K562 (cell line): ENCODE measurements around the gene RBPJL. TPM values are rescaled to one million over a fixed set of nuclear protein-coding genes. Genes with fewer than 3 reads are reported as not detected.

Experiments used
- ATAC-seq: fragments of 200-7000 bp; cut with Tn5 transposase; 3 replicates; pipeline ENCODE4 v1.9.1; 2020; ENCODE audit warnings: moderate library complexity
- BruUV-seq: library from RNA; stranded (reverse); fragments of 400-500 nt; replicated peaks from 2 replicates; lab custom pipeline; 2021; lab: Mats Ljungman, UMichigan
- CTCF ChIA-PET: fragments of 300-600 bp; formaldehyde crosslinking; extraction: SDS; loops from one replicate; lab custom pipeline; 2021; ENCODE audit warnings: low intra/inter-chr PET ratio; lab: Yijun Ruan, JAX
- POLR2A ChIA-PET: fragments of 300-600, 350-650 bp; sonication (Branson Sonifier 250); formaldehyde crosslinking; extraction: SDS; loops from one replicate; lab custom pipeline; 2021; ENCODE audit warnings: antibody characterized with exemption, inconsistent platforms; lab: Yijun Ruan, JAX
- DNase-seq, 4 experiments: peaks; one replicate each; pipeline versions ENCODE4 v3.0.0 to v3.0.0-alpha.2; 2011 to 2018; ENCODE audit warnings: low spot score in 3 of 4, mixed read lengths in 3 of 4; ENCODE audit errors: extremely low read depth in 1 of 4
- FAIRE-seq: peaks from 2 replicates; lab custom pipeline; 2011; peaks lifted over from hg19 to GRCh38; lab: Jason Lieb, UNC
- H2AFZ ChIP-seq: 2 replicates; pipeline ENCODE4 v1.6.0; 2011; ENCODE audit warnings: low read depth, low read length, control low read depth, inconsistent platforms
- H3K27ac ChIP-seq: fragments of 200-600 bp; 3 replicates; pipeline ENCODE4 v1.8.0; 2011; ENCODE audit warnings: low read depth, mild to moderate bottlenecking, control low read depth, inconsistent platforms, low read length, moderate library complexity, mixed read lengths; ENCODE audit errors: extremely low read depth
- H3K27me3 ChIP-seq, 2 experiments: fragments of 300-600 bp in 1 of 2; 2 replicates in 1 of 2; 3 replicates in 1 of 2; pipeline versions ENCODE4 v1.6.0 to v1.8.0; 2011; ENCODE audit warnings: inconsistent platforms in 2 of 2, low read length in 2 of 2, mild to moderate bottlenecking in 1 of 2, mixed read lengths in 1 of 2, moderate library complexity in 1 of 2; ENCODE audit not compliant: control insufficient read depth in 2 of 2, insufficient read depth in 2 of 2
- H3K36me3 ChIP-seq: fragments of 300-600 bp; 3 replicates; pipeline ENCODE4 v1.8.0; 2011; ENCODE audit warnings: mild to moderate bottlenecking, low read length, inconsistent platforms; ENCODE audit not compliant: control insufficient read depth, insufficient read depth
- H3K4me1 ChIP-seq, 2 experiments: fragments of 200-600 bp in 1 of 2; replicated peaks in 1 of 2; 2 replicates in 1 of 2; 3 replicates in 1 of 2; pipeline versions ENCODE4 v1.5.1 to v1.8.0; 2011; ENCODE audit warnings: inconsistent platforms in 2 of 2, low read length in 2 of 2, mild to moderate bottlenecking in 1 of 2, mixed read lengths in 1 of 2, moderate library complexity in 1 of 2; ENCODE audit not compliant: control insufficient read depth in 2 of 2, insufficient read depth in 2 of 2
- H3K4me2 ChIP-seq: 2 replicates; pipeline ENCODE4 v1.6.1; 2011; ENCODE audit warnings: low read length, control low read depth, inconsistent platforms, mixed read lengths; ENCODE audit not compliant: insufficient read depth
- H3K4me3 ChIP-seq: fragments of 200-600 bp; sonication (generic), shearing (Covaris generic); 2 replicates; pipeline ENCODE4 v1.5.1; 2016; ENCODE audit warnings: control low read depth, inconsistent platforms
- H3K79me2 ChIP-seq: fragments of 200-600 bp; 3 replicates; pipeline ENCODE4 v1.8.0; 2011; ENCODE audit warnings: low read length, inconsistent platforms; ENCODE audit not compliant: control insufficient read depth, insufficient read depth
- H3K9ac ChIP-seq, 2 experiments: 2 replicates each; pipeline versions ENCODE4 v1.6.0 to v1.6.1; 2011; ENCODE audit warnings: low read depth in 2 of 2, low read length in 2 of 2, control low read depth in 1 of 2, inconsistent platforms in 1 of 2, mild to moderate bottlenecking in 1 of 2, mixed read lengths in 1 of 2; ENCODE audit not compliant: insufficient read depth in 1 of 2
- H3K9me1 ChIP-seq: one replicate; pipeline ENCODE4 v1.6.0; 2011; ENCODE audit warnings: inconsistent platforms, mild to moderate bottlenecking, low read length, moderate library complexity; ENCODE audit not compliant: control insufficient read depth, insufficient read depth
- H3K9me3 ChIP-seq: replicated peaks from 2 replicates; pipeline ENCODE4 v1.5.1; 2011; ENCODE audit warnings: low read depth, low read length, inconsistent platforms; ENCODE audit not compliant: control insufficient read depth, insufficient read depth
- H4K20me1 ChIP-seq: replicated peaks from 2 replicates; pipeline ENCODE4 v1.6.1; 2011; ENCODE audit warnings: low read length, inconsistent platforms, mixed read lengths; ENCODE audit not compliant: control insufficient read depth, insufficient read depth
- EHMT2 ChIP-seq: fragments of 450-650 bp; IDR thresholded peaks from 2 replicates; pipeline ENCODE4 v1.6.1; 2018; ENCODE audit warnings: antibody characterized with exemption
- MEIS2 ChIP-seq: fragments of 450-650 bp; IDR thresholded peaks from 2 replicates; pipeline ENCODE4 v1.6.1; 2014; ENCODE audit warnings: mild to moderate bottlenecking; ENCODE audit not compliant: partially characterized antibody
- SIX5 ChIP-seq, 2 experiments: IDR thresholded peaks; 2 replicates each; pipeline ENCODE4 v1.6.1; 2011; ENCODE audit warnings: low read length in 2 of 2, borderline replicate concordance in 1 of 2, low read depth in 1 of 2, mild to moderate bottlenecking in 1 of 2, moderate library complexity in 1 of 2; ENCODE audit not compliant: insufficient read depth in 1 of 2
- TSC22D4 ChIP-seq: fragments of 450-650 bp; IDR thresholded peaks from 2 replicates; pipeline ENCODE4 v1.6.1; 2016; ENCODE audit warnings: missing genetic modification characterization, missing biosample characterization, control low read depth
- USF1 ChIP-seq: sonication (generic); formaldehyde crosslinking; IDR thresholded peaks from 2 replicates; pipeline ENCODE4 v1.9.0; 2022; ENCODE audit warnings: mild to moderate bottlenecking, missing genetic modification reagents
- ZNF518B ChIP-seq: fragments of 250-450 bp; sonication (Bioruptor Pico); IDR thresholded peaks from 2 replicates; pipeline ENCODE4 v1.5.0; 2021; ENCODE audit warnings: mild to moderate bottlenecking, moderate library complexity
- WGBS: fragments of 100-300 bp; shearing (Covaris generic); methylation state at CpG from one replicate; pipeline ENCODE4 v1.1.6; 2016; ENCODE audit warnings: low coverage, mixed read lengths; ENCODE audit not compliant: insufficient coverage; ENCODE audit errors: missing lambda C conversion rate; 5-methylcytosine and 5-hydroxymethylcytosine counted together
- in situ Hi-C: fragments of 300-500 bp; cut with MboI; formaldehyde crosslinking; loops from 4 replicates; pipeline ENCODE4 v1.15.0; 2018; ENCODE audit warnings: inconsistent platforms, mixed read lengths
- intact Hi-C: fragments of 100-400 bp; cut with micrococcal nuclease; formaldehyde crosslinking; loops from 2 replicates; pipeline ENCODE4 v1.14.2; 2022
- polyA plus RNA-seq, 8 experiments: library from polyadenylated mRNA; depleted of rRNA in 4 of 8; stranded (reverse) in 5 of 8; unstranded in 3 of 8; fragments of >200 nt; fragmentation: Nextera tagmentation in 2 of 8; fragmentation: Illumina TruSeq in 1 of 8; extraction: Ambion mirVana in 2 of 8; extraction: Trizol in 1 of 8; gene quantifications; 2 replicates each; pipeline versions ENCODE4 v1.2.1 to v1.2.3, GENCODE V29; 2011 to 2014; ENCODE audit warnings: inconsistent platforms in 1 of 8, missing spikeins in 1 of 8
- total RNA-seq, 7 experiments: library from RNA; depleted of rRNA in 6 of 7; stranded (reverse); fragments of >200 nt in 6 of 7; fragmentation: Illumina TruSeq in 2 of 7; extraction: Trizol in 2 of 7; gene quantifications; 2 replicates each; pipeline versions ENCODE4 v1.2.1 to v1.2.3, GENCODE V29; 2011 to 2021; ENCODE audit warnings: low replicate concordance in 1 of 7

Gene RBPJL
- total and polyA plus RNA-seq, 9 of the 15 experiments (the other 6 are each of a cell fraction or from before 2014, with no cell fraction given), result not detected

- no peak for TF ChIP-seq SIX5 (IDR thresholded peaks at IDR 0.05; ENCODE audit: borderline replicate concordance in 1 of 2, insufficient read depth in 1 of 2, low read depth in 1 of 2, low read length in 2 of 2)
- TF ChIP-seq TSC22D4 (tag), result no peak
- TF ChIP-seq ZNF518B (CRISPR knock-in tag), result no peak
- TF ChIP-seq EHMT2, result no peak
Observed at GRCh38 chr20:45290677-45291355, 15.8 kb upstream of the RBPJL start (continued).

GRCh38 chr20:45291526-45291925 is 15.1 kb upstream of the RBPJL start:
- Histone ChIP-seq H3K9me1 (no peaks in the 10 kb centered on the region), H4K20me1 (peaks cover 5% of the 10 kb centered on the region; the same call in 1 of the 2 replicates), H3K9ac (no peak overlapping the region), H3K9me3 (peaks cover 3% of the 10 kb centered on the region; the same call in 1 of the 2 replicates), H3K79me2 (no peaks in the 10 kb centered on the region), H3K27me3 (peaks cover 13 to 57% of the 10 kb centered on the region in 2 experiments; a peak in 4 of 5 replicates), H3K4me1 (peaks cover 10 to 12% of the 10 kb centered on the region in 2 experiments; a peak in 4 of 5 replicates), H3K36me3 (no peaks in the 10 kb centered on the region), H3K4me3 (no peak overlapping the region), H2AFZ (no peak overlapping the region), H3K4me2 (no peak overlapping the region), H3K27ac (no peak overlapping the region)
- no TSS peak for BruUV-seq
- TF ChIP-seq MEIS2 (no peak), USF1 (CRISPR knock-in tag) (0 out of 2 replicates have a peak, but pooled peaks have one; percentile 12)
- DNase-seq (no peak), FAIRE-seq (no peak), ATAC-seq (no peak)
- intact Hi-C loops (loop anchor here (2.0 to 5.0 kb wide), 2 partner anchors 54 to 153 kb away; no protein-coding TSS in a partner anchor), in situ Hi-C loops (no loop called here)
- ChIA-PET CTCF (interaction anchor here (1.2 to 2.4 kb wide), 3 partner anchors 248 to 491 kb away, joined by 4 to 7 read pairs (median 6); no protein-coding TSS in a partner anchor), POLR2A (interaction anchor here (0.6 kb wide), 1 partner anchor 18 kb away, joined by 3 read pairs; no protein-coding TSS in a partner anchor)
- 7% methylated on average over 9 of the region's 9 CpGs for WGBS
